ENCODE measurements around the gene ERVFRD-1.

DNA sequence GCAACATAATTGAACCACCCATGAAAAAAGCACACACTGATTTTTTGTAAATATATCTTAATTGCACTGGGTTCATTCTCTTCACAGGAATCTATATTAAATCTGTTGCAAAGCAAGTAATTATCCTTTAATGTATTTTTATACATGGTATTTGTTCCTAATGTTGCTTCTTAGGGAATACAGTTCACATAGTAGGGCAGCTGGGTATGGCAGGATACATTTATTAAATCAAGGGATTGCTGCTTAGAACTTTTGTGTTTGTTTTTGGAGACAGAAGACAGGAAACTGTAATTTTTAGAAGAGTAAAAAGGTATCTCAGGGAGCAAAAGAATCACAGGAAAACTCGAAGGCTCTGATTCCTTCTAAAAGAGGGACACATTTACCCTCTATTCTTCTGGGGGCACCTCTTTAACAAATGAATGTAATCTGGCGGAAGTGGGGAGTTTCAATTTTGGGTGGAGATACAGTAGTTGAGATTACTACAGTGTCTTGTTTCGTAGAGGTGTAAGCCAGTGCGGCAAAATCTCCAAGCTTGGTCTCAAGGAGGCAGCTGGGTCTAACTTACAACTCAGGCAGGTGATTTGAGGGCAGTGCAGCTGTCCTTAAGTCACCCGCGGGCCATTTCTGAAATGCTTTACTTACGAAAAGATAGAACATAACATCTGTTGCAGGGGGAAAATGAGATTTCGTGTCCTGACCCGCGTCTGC lies 18.7 kb downstream of the ERVFRD-1 start:
- TF ChIP-seq, protein P1, sequence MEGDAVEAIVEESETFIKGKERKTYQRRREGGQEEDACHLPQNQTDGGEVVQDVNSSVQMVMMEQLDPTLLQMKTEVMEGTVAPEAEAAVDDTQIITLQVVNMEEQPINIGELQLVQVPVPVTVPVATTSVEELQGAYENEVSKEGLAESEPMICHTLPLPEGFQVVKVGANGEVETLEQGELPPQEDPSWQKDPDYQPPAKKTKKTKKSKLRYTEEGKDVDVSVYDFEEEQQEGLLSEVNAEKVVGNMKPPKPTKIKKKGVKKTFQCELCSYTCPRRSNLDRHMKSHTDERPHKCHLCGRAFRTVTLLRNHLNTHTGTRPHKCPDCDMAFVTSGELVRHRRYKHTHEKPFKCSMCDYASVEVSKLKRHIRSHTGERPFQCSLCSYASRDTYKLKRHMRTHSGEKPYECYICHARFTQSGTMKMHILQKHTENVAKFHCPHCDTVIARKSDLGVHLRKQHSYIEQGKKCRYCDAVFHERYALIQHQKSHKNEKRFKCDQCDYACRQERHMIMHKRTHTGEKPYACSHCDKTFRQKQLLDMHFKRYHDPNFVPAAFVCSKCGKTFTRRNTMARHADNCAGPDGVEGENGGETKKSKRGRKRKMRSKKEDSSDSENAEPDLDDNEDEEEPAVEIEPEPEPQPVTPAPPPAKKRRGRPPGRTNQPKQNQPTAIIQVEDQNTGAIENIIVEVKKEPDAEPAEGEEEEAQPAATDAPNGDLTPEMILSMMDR (IDR thresholded peaks at IDR 0.05; ENCODE audit: poor library complexity, severe bottlenecking), result no peak
- no peak for TF ChIP-seq EZH2 (IDR thresholded peaks at IDR 0.05; ENCODE audit: borderline replicate concordance, insufficient read depth, low read length, poor library complexity, severe bottlenecking)
- TF ChIP-seq, protein P2, sequence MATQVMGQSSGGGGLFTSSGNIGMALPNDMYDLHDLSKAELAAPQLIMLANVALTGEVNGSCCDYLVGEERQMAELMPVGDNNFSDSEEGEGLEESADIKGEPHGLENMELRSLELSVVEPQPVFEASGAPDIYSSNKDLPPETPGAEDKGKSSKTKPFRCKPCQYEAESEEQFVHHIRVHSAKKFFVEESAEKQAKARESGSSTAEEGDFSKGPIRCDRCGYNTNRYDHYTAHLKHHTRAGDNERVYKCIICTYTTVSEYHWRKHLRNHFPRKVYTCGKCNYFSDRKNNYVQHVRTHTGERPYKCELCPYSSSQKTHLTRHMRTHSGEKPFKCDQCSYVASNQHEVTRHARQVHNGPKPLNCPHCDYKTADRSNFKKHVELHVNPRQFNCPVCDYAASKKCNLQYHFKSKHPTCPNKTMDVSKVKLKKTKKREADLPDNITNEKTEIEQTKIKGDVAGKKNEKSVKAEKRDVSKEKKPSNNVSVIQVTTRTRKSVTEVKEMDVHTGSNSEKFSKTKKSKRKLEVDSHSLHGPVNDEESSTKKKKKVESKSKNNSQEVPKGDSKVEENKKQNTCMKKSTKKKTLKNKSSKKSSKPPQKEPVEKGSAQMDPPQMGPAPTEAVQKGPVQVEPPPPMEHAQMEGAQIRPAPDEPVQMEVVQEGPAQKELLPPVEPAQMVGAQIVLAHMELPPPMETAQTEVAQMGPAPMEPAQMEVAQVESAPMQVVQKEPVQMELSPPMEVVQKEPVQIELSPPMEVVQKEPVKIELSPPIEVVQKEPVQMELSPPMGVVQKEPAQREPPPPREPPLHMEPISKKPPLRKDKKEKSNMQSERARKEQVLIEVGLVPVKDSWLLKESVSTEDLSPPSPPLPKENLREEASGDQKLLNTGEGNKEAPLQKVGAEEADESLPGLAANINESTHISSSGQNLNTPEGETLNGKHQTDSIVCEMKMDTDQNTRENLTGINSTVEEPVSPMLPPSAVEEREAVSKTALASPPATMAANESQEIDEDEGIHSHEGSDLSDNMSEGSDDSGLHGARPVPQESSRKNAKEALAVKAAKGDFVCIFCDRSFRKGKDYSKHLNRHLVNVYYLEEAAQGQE (IDR thresholded peaks at IDR 0.05; ENCODE audit: borderline replicate concordance), result no peak
- no peak for TF ChIP-seq TAF1 (IDR thresholded peaks at IDR 0.05; ENCODE audit: low read depth)
- no peak for TF ChIP-seq POLR2AphosphoS5 (IDR thresholded peaks at IDR 0.05)
- no peak for TF ChIP-seq SMC3 (conservative IDR thresholded peaks at IDR 0.05; ENCODE audit: poor library complexity)
- TF ChIP-seq MXI1 (conservative IDR thresholded peaks at IDR 0.05; ENCODE audit: poor library complexity, severe bottlenecking), result no peak
- no peak for TF ChIP-seq EP300 (conservative IDR thresholded peaks at IDR 0.05; ENCODE audit: poor library complexity, severe bottlenecking)
